Fibroblast of skin of back (primary cell): ENCODE results near the gene BICRA.
"Not testable (repeated sequence)": the region's sequence is repeated elsewhere in the genome, so short reads cannot be mapped to it uniquely, and the experiment has no call there.

Source experiments
- DNase-seq: peaks from one replicate; pipeline ENCODE4 v3.0.0-alpha.2; 2013

BICRA gene

GRCh38 chr19:47663911-47664771 is 55.2 kb downstream of the BICRA start:
- DNase-seq: peak; percentile 98

GRCh38 chr19:47668556-47668955 is 59.6 kb downstream of the BICRA start:
- not testable (repeated sequence) for DNase-seq

- DNase-seq: no peak
Measured at GRCh38 chr19:47670736-47671135, 61.8 kb downstream of the BICRA start.

GRCh38 chr19:47671499-47671898 is 62.6 kb downstream of the BICRA start:
- no peak for DNase-seq

GRCh38 chr19:47673426-47673825 is 64.5 kb downstream of the BICRA start:
- no peak for DNase-seq

- no peak for DNase-seq
Measured at GRCh38 chr19:47674548-47674947, 65.6 kb downstream of the BICRA start.

- DNase-seq: no peak
Measured at GRCh38 chr19:47675271-47675670, 66.3 kb downstream of the BICRA start.

- no peak for DNase-seq
Measured at GRCh38 chr19:47675859-47676258, 66.9 kb downstream of the BICRA start.

- DNase-seq: no peak
Measured at GRCh38 chr19:47676811-47677210, 67.9 kb downstream of the BICRA start.

- no peak for DNase-seq
Measured at GRCh38 chr19:47679251-47679900, 70.4 kb downstream of the BICRA start.

GRCh38 chr19:47679922-47680857 is 71.3 kb downstream of the BICRA start:
- DNase-seq: no peak

GRCh38 chr19:47680858-47681332 is 72.0 kb downstream of the BICRA start:
- no peak for DNase-seq

- no peak for DNase-seq
Measured at GRCh38 chr19:47681388-47681787, 72.5 kb downstream of the BICRA start.

- DNase-seq: no peak
Measured at GRCh38 chr19:47681936-47682335, 73.0 kb downstream of the BICRA start.

- DNase-seq: no peak
Measured at GRCh38 chr19:47682939-47683338, 74.0 kb downstream of the BICRA start.

GRCh38 chr19:47686679-47687450 is 77.9 kb downstream of the BICRA start:
- no peak for DNase-seq

GRCh38 chr19:47687906-47688305 is 79.0 kb downstream of the BICRA start:
- no peak for DNase-seq

- no peak for DNase-seq
Measured at GRCh38 chr19:47691090-47691489, 82.2 kb downstream of the BICRA start.

- DNase-seq: no peak
Measured at GRCh38 chr19:47691782-47692181, 82.8 kb downstream of the BICRA start.

- DNase-seq: no peak
Measured at GRCh38 chr19:47693489-47693888, 84.6 kb downstream of the BICRA start.

- DNase-seq: no peak
Measured at GRCh38 chr19:47693903-47694302, 85.0 kb downstream of the BICRA start.
